BLaER1 (cell line): ENCODE measurements around the gene MEPE.

Experiments used
- H3K27ac ChIP-seq: shearing (Covaris generic); formaldehyde crosslinking; 2 replicates; pipeline ENCODE4 v1.8.1; 2022
- H3K27me3 ChIP-seq: shearing (Covaris generic); formaldehyde crosslinking; 2 replicates; pipeline ENCODE4 v1.8.1; 2022
- H3K36me3 ChIP-seq: shearing (Covaris generic); formaldehyde crosslinking; 2 replicates; pipeline ENCODE4 v1.8.1; 2022
- H3K4me1 ChIP-seq: shearing (Covaris generic); formaldehyde crosslinking; 2 replicates; pipeline ENCODE4 v1.8.1; 2022
- H3K4me2 ChIP-seq: shearing (Covaris generic); formaldehyde crosslinking; 2 replicates; pipeline ENCODE4 v1.8.1; 2022
- H3K4me3 ChIP-seq: shearing (Covaris generic); formaldehyde crosslinking; 2 replicates; pipeline ENCODE4 v1.8.1; 2022
- H3K9ac ChIP-seq: shearing (Covaris generic); formaldehyde crosslinking; 2 replicates; pipeline ENCODE4 v1.8.1; 2022
- H3K9me3 ChIP-seq: shearing (Covaris generic); formaldehyde crosslinking; 2 replicates; pipeline ENCODE4 v1.8.1; 2022
- H4K20me1 ChIP-seq: shearing (Covaris generic); formaldehyde crosslinking; 2 replicates; pipeline ENCODE4 v1.8.1; 2022
- Cebpa-rat ChIP-seq: shearing (Covaris generic); IDR thresholded peaks from 2 replicates; pipeline ENCODE4 v1.8.1; 2022

The MEPE gene, protein sequence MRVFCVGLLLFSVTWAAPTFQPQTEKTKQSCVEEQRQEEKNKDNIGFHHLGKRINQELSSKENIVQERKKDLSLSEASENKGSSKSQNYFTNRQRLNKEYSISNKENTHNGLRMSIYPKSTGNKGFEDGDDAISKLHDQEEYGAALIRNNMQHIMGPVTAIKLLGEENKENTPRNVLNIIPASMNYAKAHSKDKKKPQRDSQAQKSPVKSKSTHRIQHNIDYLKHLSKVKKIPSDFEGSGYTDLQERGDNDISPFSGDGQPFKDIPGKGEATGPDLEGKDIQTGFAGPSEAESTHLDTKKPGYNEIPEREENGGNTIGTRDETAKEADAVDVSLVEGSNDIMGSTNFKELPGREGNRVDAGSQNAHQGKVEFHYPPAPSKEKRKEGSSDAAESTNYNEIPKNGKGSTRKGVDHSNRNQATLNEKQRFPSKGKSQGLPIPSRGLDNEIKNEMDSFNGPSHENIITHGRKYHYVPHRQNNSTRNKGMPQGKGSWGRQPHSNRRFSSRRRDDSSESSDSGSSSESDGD

DNA sequence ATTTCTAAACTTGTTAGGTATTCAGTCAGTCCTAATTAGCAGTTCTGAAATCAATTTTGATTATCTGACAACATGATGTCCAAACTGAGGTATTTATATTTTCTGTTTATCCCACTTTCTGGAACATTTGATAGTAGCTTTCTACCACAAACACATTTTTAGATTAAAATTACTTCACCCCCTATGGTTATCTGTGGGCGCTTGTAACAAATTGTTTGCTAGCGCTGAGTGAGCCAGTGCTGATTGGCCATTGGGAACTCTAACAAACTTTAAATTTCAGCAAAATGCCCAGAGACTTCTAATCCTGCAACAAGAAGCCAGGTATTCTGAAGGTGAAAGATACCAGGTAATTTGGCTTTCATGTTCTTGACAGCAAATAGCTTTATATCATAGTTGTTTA lies at the start of gene MEPE:
TSS of gene MEPE (plus strand) at position 301 of the 400 bp plus-strand sequence. CDS start 1,746 bp downstream, outside the sequence.
- Histone ChIP-seq H3K27me3 (no peaks in the 10 kb centered on the region), H3K4me1 (no peaks in the 10 kb centered on the region), H3K9me3 (no peaks in the 10 kb centered on the region), H3K27ac (no peak within 1 kb of the TSS), H3K4me2 (no peak within 1 kb of the TSS), H3K36me3 (no peaks in the 10 kb centered on the region), H3K9ac (no peak within 1 kb of the TSS), H4K20me1 (no peaks in the 10 kb centered on the region), H3K4me3 (no peak within 1 kb of the TSS)
- TF ChIP-seq Cebpa-rat: no peak

DNA sequence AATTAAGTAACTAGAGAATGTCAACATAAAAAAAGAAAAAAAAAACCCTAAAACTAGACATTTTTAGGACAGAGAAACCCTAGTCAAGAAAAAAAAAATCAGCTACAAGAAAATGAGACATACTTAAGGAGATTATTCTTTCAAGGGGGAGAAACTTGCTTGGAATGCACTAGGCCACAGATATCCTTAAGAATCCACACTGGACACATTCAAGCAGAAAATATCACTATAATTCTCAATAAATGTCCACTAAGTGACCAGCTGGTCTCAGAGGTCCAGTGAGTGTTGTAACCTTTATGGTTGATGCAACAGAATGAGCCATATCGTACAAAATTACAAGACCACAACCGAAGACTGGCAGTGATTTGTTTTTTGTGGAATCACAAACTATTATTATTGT lies 49.0 kb upstream of the MEPE start:
- no peaks in the 10 kb centered on the region for H3K4me1 ChIP-seq
- H4K20me1 ChIP-seq: no peaks in the 10 kb centered on the region
- no peaks in the 10 kb centered on the region for H3K36me3 ChIP-seq
- H3K9ac ChIP-seq: no peak overlapping the region
- H3K9me3 ChIP-seq: no peaks in the 10 kb centered on the region
- no peak overlapping the region for H3K27ac ChIP-seq
- H3K4me3 ChIP-seq: no peak overlapping the region
- no peak overlapping the region for H3K4me2 ChIP-seq
- no peaks in the 10 kb centered on the region for H3K27me3 ChIP-seq
- no peak for TF ChIP-seq Cebpa-rat

DNA sequence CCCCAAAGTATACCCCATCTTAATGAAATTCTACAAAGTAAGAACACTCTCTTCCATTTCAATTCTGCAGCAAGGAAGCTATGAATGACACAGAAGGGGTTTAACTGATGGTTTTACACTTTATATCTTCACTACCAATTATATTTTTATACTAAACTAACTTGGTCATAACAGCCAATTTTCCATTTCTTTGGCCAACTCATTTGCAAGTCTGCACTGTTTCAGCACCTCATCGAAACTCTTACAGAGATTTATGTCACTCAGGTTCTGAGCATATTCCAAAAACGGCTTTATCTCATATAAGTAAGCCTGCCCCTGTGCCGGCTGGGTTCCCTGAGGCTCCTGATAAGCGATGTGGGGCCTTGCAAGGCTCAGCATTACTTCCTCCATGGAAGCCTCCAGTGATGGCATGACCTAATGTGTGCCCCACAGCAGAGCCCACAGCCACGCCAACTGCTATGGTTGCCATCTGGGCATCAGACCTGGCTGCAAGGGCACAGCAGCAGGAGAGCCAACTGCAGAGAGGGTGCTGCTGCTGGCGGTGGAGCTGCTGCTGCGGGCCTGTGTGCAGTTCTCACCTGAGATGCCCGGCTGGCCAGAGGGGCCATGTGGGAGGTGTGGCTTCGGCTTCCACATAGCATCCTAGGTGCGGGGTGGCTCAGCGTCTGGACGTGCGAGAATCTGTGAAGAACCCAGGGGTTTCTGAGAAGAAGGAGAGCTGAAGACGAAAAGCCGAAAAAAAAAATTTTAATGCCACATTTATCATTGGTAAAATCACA lies 46.8 kb upstream of the MEPE start:
- H3K4me2 ChIP-seq: no peak overlapping the region
- TF ChIP-seq Cebpa-rat: no peak

DNA sequence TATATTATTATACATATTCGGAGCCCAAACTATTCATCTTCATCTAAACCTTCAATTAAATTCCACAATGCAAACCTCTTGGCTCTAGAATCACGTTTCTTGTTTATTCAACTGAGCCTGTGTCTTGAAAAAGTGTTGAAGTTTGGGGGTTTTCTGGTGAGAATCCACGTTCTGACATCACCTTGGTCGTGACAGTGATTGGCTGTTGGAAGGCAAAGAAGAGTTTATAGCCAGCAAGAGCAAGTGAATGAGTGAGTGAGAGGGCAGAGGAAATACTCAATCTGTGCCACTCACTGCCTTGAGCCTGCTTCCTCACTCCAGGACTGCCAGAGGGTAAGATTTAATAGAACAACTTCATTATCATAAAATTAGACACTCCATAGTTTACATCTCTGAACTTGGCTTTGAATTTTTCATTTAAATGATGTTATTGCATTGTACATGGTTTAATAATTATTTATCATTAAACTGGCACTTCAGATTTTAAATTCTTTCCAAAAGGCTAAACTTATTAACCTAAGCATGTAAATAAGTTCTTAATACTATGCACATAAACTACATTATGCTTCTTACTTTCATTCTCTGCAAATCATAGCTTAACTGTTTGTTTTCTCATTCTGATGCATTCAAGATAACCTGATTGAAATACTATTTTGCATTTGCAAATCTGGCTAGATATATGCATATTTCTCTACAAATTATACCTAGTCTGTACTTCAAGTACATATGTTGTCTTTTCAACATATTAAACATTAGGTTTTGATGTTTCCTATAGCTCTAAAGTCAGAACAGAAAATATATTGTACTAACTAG lies 33.3 kb upstream of the MEPE start, which contains the start of gene IBSP:
TSS of gene IBSP (plus strand) at position 254 of the 813 bp plus-strand sequence. CDS start 2,808 bp downstream, outside the sequence.
- Histone ChIP-seq H3K36me3 (no peaks in the 10 kb centered on the region), H3K4me3 (no peak within 1 kb of the TSS), H3K27ac (no peak within 1 kb of the TSS), H3K4me1 (no peaks in the 10 kb centered on the region), H3K27me3 (no peaks in the 10 kb centered on the region), H3K9ac (no peak within 1 kb of the TSS), H3K4me2 (no peak within 1 kb of the TSS), H4K20me1 (no peaks in the 10 kb centered on the region), H3K9me3 (no peaks in the 10 kb centered on the region)
- no peak for TF ChIP-seq Cebpa-rat

More for the DNA sequence above, 46.8 kb upstream of the MEPE start:
- no peaks in the 10 kb centered on the region for H3K36me3 ChIP-seq
- no peak overlapping the region for H3K4me3 ChIP-seq
- H3K9ac ChIP-seq: no peak overlapping the region
- no peaks in the 10 kb centered on the region for H3K9me3 ChIP-seq
- no peaks in the 10 kb centered on the region for H3K4me1 ChIP-seq
- no peaks in the 10 kb centered on the region for H3K27me3 ChIP-seq
- H4K20me1 ChIP-seq: no peaks in the 10 kb centered on the region
- H3K27ac ChIP-seq: no peak overlapping the region

DNA sequence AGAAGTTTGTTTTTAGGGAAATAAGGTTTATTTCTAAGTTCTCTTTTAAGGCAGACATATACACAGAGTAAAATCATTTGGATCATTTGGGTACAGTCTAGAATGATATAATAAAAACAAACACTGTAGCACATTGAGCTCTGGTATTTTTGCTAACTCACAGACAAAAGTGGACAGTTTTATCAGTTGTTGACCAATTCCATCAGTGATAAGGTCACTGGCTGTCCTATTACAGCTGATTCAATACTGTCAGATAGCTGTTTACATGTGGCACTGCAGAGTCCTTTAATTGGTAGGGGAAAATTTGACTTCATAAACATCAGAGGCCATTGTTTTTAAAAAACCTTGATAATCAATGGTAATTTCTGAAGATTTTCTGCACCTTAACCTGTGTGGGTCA lies 29.9 kb upstream of the MEPE start:
- no peak overlapping the region for H3K9ac ChIP-seq
- TF ChIP-seq Cebpa-rat: no peak
- H3K27ac ChIP-seq: no peak overlapping the region
- no peak overlapping the region for H3K4me2 ChIP-seq
- H3K4me3 ChIP-seq: no peak overlapping the region
- no peaks in the 10 kb centered on the region for H3K27me3 ChIP-seq
- no peaks in the 10 kb centered on the region for H3K4me1 ChIP-seq
- no peaks in the 10 kb centered on the region for H3K36me3 ChIP-seq
- H4K20me1 ChIP-seq: no peaks in the 10 kb centered on the region
- H3K9me3 ChIP-seq: no peaks in the 10 kb centered on the region

DNA sequence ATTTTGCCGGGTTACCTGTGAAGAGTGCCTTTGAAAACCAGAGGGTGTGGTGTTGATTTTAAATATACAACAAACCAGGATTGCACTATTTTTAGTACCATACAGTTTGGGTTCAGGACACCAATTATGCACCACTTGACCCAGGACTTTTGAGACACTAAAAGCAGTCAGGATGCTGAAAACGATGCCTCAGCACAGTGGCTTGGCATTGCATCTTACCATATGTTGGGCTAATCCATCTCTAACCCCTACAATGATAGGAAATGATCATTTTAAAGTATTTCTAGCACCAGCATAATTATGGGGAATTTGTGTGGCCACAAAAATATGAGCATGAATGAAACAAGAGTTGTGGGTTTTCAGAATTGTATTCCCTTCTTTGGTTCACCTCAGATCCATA lies 29.3 kb upstream of the MEPE start:
- no peaks in the 10 kb centered on the region for H3K9me3 ChIP-seq
- H3K27me3 ChIP-seq: no peaks in the 10 kb centered on the region
- H3K27ac ChIP-seq: no peak overlapping the region
- no peaks in the 10 kb centered on the region for H3K4me1 ChIP-seq
- no peaks in the 10 kb centered on the region for H3K36me3 ChIP-seq
- no peak overlapping the region for H3K9ac ChIP-seq
- no peak overlapping the region for H3K4me2 ChIP-seq
- no peak overlapping the region for H3K4me3 ChIP-seq
- TF ChIP-seq Cebpa-rat: no peak
- H4K20me1 ChIP-seq: no peaks in the 10 kb centered on the region

DNA sequence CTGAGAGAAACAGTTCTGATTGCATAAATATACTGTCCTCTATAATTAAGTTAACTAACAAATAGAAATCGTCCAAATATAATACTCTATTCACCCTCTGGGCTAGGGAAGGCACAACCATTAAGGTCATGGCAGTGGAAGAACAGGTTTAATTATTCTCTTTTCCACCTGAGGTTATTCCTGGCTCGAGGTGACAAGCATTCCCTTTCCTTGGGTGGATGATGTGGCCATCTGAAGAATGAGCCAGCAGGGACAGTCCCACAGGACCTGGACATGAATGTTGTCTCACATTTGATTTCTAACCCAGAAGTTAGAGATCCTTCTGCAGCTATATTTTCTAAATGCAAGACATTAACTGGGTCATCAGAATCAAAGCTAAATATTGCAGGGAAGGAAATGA lies 27.9 kb upstream of the MEPE start:
- no peak overlapping the region for H3K27ac ChIP-seq
- no peak overlapping the region for H3K9ac ChIP-seq
- H3K9me3 ChIP-seq: no peaks in the 10 kb centered on the region
- no peak overlapping the region for H3K4me2 ChIP-seq
- H3K4me3 ChIP-seq: no peak overlapping the region
- H3K4me1 ChIP-seq: no peaks in the 10 kb centered on the region
- H4K20me1 ChIP-seq: no peaks in the 10 kb centered on the region
- H3K27me3 ChIP-seq: no peaks in the 10 kb centered on the region
- TF ChIP-seq Cebpa-rat: no peak
- H3K36me3 ChIP-seq: no peaks in the 10 kb centered on the region

DNA sequence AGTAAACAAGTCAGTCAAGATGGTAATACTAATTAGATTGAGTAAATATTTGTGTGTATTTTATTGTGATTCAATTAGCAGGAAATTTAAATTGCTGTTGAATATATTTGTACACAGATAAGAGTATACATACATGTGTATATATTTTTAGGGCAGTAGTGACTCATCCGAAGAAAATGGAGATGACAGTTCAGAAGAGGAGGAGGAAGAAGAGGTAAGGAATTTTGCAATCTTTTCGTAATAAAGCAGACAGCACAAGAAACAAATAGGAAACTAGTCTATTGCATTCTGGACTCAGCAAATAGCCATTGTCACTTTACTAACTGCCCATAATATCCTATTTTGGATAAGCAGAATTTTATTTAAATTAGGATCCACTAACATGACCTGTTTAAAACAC lies 26.8 kb upstream of the MEPE start:
- H4K20me1 ChIP-seq: no peaks in the 10 kb centered on the region
- H3K9ac ChIP-seq: no peak overlapping the region
- H3K9me3 ChIP-seq: no peaks in the 10 kb centered on the region
- H3K4me1 ChIP-seq: no peaks in the 10 kb centered on the region
- no peaks in the 10 kb centered on the region for H3K27me3 ChIP-seq
- no peaks in the 10 kb centered on the region for H3K36me3 ChIP-seq
- H3K4me3 ChIP-seq: no peak overlapping the region
- H3K27ac ChIP-seq: no peak overlapping the region
- TF ChIP-seq Cebpa-rat: no peak
- H3K4me2 ChIP-seq: no peak overlapping the region

DNA sequence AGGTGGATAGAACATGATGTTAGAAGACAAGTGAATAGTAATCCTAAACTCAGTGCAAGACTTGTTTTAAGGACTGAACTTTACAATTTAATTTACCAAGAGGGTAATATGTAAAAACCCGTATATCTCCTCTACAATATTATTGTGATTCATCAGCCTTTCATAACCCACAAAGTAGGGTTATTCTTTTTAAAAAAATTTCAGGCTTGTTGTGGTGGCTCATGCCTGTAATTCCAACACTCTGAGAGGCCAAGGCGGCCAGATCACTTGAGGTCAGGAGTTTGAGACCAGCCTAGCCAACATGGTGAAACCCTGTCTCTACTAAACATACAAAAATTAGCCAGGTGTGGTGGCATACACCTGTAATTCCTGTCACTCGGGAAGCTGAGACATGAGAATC lies 26.2 kb upstream of the MEPE start:
- Histone ChIP-seq H4K20me1 (no peaks in the 10 kb centered on the region), H3K9ac (no peak overlapping the region), H3K36me3 (no peaks in the 10 kb centered on the region), H3K4me1 (no peaks in the 10 kb centered on the region), H3K9me3 (no peaks in the 10 kb centered on the region), H3K4me3 (no peak overlapping the region), H3K4me2 (no peak overlapping the region), H3K27ac (no peak overlapping the region), H3K27me3 (no peaks in the 10 kb centered on the region)
- TF ChIP-seq Cebpa-rat: no peak
